GM18951 (cell line): ENCODE data around the gene MYH7B.

Source experiments
- POLR2A ChIP-seq: IDR thresholded peaks from 4 replicates; pipeline ENCODE4 v1.6.1; 2011; ENCODE audit warnings: mild to moderate bottlenecking; ENCODE audit not compliant: insufficient read length, insufficient read depth; ENCODE audit errors: extremely low read depth
- in situ Hi-C: fragments of 300-500 bp; cut with MboI; formaldehyde crosslinking; loops from one replicate; pipeline ENCODE4 v1.12.0; 2022; ENCODE audit warnings: low sequenced_read_pairs, mixed read lengths, inconsistent platforms; ENCODE audit not compliant: unreplicated experiment

MYH7B gene

GRCh38 chr20:34971561-34972235 lies 16.0 kb downstream of the MYH7B start:
- TF ChIP-seq POLR2A: no peak
- in situ Hi-C loops: no loop called here

GRCh38 chr20:34974246-34974645 lies 18.6 kb downstream of the MYH7B start:
- in situ Hi-C loops: no loop called here

GRCh38 chr20:34976286-34976685 lies 20.6 kb downstream of the MYH7B start:
- in situ Hi-C loops: no loop called here
- TF ChIP-seq POLR2A: no peak

More at GRCh38 chr20:34974246-34974645, 18.6 kb downstream of the MYH7B start:
- no peak for TF ChIP-seq POLR2A

GRCh38 chr20:34977365-34978091 lies 21.9 kb downstream of the MYH7B start:
- TF ChIP-seq POLR2A: no peak
- in situ Hi-C loops: no loop called here

- no peak for TF ChIP-seq POLR2A
- in situ Hi-C loops: no loop called here
These were observed 22.6 kb downstream of the MYH7B start for GRCh38 chr20:34978092-34978744.

- in situ Hi-C loops: no loop called here
- TF ChIP-seq POLR2A: no peak
These were observed 23.9 kb downstream of the MYH7B start for GRCh38 chr20:34979366-34980153.

GRCh38 chr20:34980543-34981233 lies 25.0 kb downstream of the MYH7B start:
- in situ Hi-C loops: no loop called here
- no peak for TF ChIP-seq POLR2A

GRCh38 chr20:34982270-34983088 lies 26.8 kb downstream of the MYH7B start:
- in situ Hi-C loops: no loop called here
- TF ChIP-seq POLR2A: no peak

GRCh38 chr20:34983089-34983820 lies 27.6 kb downstream of the MYH7B start:
- in situ Hi-C loops: no loop called here
- TF ChIP-seq POLR2A: no peak

- no peak for TF ChIP-seq POLR2A
- in situ Hi-C loops: no loop called here
These were observed 28.5 kb downstream of the MYH7B start for GRCh38 chr20:34983995-34984735.

GRCh38 chr20:34984756-34985261 lies 29.1 kb downstream of the MYH7B start:
- in situ Hi-C loops: no loop called here
- no peak for TF ChIP-seq POLR2A
